ENCODE results near the gene CYGB.

Gene CYGB

GRCh38 chr17:76545918-76546555 is 8.5 kb upstream of the CYGB start:
- no peak for DNase-seq (ENCODE audit: low read depth)
- TF ChIP-seq CTCF (conservative IDR thresholded peaks at IDR 0.05; ENCODE audit: control insufficient read depth, insufficient read depth, low read depth, low read length) = no peak
- H3K4me3 ChIP-seq (ENCODE audit: control insufficient read depth, low read depth, low read length) = no peak overlapping the region

GRCh38 chr17:76544546-76545365 is 7.2 kb upstream of the CYGB start:
- H3K4me3 ChIP-seq (ENCODE audit: control insufficient read depth, low read depth, low read length) = no peak overlapping the region
- DNase-seq (ENCODE audit: low read depth) = no peak
- no peak for TF ChIP-seq CTCF (conservative IDR thresholded peaks at IDR 0.05; ENCODE audit: control insufficient read depth, insufficient read depth, low read depth, low read length)

GRCh38 chr17:76543826-76544545 is 6.5 kb upstream of the CYGB start:
- no peak overlapping the region for H3K4me3 ChIP-seq (ENCODE audit: control insufficient read depth, low read depth, low read length)
- no peak for TF ChIP-seq CTCF (conservative IDR thresholded peaks at IDR 0.05; ENCODE audit: control insufficient read depth, insufficient read depth, low read depth, low read length)
- DNase-seq (ENCODE audit: low read depth) = no peak

GRCh38 chr17:76543482-76543825 is 5.9 kb upstream of the CYGB start:
- TF ChIP-seq CTCF (conservative IDR thresholded peaks at IDR 0.05; ENCODE audit: control insufficient read depth, insufficient read depth, low read depth, low read length) = no peak
- DNase-seq (ENCODE audit: low read depth) = no peak
- no peak overlapping the region for H3K4me3 ChIP-seq (ENCODE audit: control insufficient read depth, low read depth, low read length)

GRCh38 chr17:76542984-76543383 is 5.5 kb upstream of the CYGB start:
- DNase-seq (ENCODE audit: low read depth) = no peak
- H3K4me3 ChIP-seq (ENCODE audit: control insufficient read depth, low read depth, low read length) = no peak overlapping the region
- no peak for TF ChIP-seq CTCF (conservative IDR thresholded peaks at IDR 0.05; ENCODE audit: control insufficient read depth, insufficient read depth, low read depth, low read length)

- no peak overlapping the region for H3K4me3 ChIP-seq (ENCODE audit: control insufficient read depth, low read depth, low read length)
- no peak for TF ChIP-seq CTCF (conservative IDR thresholded peaks at IDR 0.05; ENCODE audit: control insufficient read depth, insufficient read depth, low read depth, low read length)
- DNase-seq (ENCODE audit: low read depth) = no peak
Measured at GRCh38 chr17:76542566-76542971, 5.1 kb upstream of the CYGB start.
